ENCODE results near the gene FBXO42. TPM values are rescaled to one million over a fixed set of nuclear protein-coding genes. Genes with fewer than 3 reads are reported as not detected.

The FBXO42 gene
- total and polyA plus RNA-seq, 12 donors, result 12.4 to 26.6 (median 20.5) TPM

DNA sequence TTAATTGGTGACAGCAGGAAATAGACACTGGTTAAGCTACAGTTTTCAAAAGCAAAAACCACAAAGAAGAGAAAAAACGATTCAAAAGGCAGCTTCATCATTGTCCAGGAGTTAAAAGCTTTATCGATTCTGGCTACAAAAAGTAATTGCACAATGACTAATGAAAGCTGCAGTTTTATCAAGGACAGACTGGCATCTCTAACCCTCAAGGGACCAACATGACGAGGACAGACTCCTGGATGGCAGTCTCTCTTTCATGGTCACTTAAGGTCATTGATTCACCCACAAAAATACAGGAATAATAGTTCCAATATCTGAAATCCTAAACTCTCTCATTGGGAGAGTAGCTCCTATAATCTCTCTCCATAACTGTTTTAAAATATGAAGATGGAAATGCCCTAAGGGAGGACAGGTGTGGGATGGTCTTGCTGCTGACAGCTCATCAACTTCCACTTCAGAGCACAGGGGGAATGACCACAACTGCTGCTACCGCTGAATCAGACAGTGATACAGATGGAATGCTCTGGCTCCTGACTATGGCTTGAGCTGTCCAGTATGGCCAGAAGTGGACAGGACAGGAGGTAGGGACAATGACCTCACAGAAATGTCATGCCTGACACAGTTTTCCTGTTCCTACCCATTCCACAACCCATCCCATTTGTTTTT is 97.9 kb downstream of the FBXO42 start:
- H3K4me3 ChIP-seq, result no peak overlapping the region
- 42 to 45% methylated on average over 4 of the region's 4 CpGs for WGBS, 2 donors
- no peaks in the 10 kb centered on the region for H3K27me3 ChIP-seq
- ATAC-seq (peak in 5 of 8 donors; percentile 31 to 76 (median 46)), DNase-seq (no peak)
- intact Hi-C loops (cut with DNase I), result no loop called here
- peaks cover 0 to 88% (median 27%) of the 10 kb centered on the region in 9 donors for H3K36me3 ChIP-seq
- TF ChIP-seq, protein P1, sequence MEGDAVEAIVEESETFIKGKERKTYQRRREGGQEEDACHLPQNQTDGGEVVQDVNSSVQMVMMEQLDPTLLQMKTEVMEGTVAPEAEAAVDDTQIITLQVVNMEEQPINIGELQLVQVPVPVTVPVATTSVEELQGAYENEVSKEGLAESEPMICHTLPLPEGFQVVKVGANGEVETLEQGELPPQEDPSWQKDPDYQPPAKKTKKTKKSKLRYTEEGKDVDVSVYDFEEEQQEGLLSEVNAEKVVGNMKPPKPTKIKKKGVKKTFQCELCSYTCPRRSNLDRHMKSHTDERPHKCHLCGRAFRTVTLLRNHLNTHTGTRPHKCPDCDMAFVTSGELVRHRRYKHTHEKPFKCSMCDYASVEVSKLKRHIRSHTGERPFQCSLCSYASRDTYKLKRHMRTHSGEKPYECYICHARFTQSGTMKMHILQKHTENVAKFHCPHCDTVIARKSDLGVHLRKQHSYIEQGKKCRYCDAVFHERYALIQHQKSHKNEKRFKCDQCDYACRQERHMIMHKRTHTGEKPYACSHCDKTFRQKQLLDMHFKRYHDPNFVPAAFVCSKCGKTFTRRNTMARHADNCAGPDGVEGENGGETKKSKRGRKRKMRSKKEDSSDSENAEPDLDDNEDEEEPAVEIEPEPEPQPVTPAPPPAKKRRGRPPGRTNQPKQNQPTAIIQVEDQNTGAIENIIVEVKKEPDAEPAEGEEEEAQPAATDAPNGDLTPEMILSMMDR (IDR thresholded peaks at IDR 0.05), result no peak
- peak overlapping the region in 4 of 10 donors; percentile 8 to 39 (median 16) for H3K27ac ChIP-seq
- H3K9me3 ChIP-seq, result no peaks in the 10 kb centered on the region
- H3K4me1 ChIP-seq, result peaks cover 17 to 45% (median 34%) of the 10 kb centered on the region in 9 donors

DNA sequence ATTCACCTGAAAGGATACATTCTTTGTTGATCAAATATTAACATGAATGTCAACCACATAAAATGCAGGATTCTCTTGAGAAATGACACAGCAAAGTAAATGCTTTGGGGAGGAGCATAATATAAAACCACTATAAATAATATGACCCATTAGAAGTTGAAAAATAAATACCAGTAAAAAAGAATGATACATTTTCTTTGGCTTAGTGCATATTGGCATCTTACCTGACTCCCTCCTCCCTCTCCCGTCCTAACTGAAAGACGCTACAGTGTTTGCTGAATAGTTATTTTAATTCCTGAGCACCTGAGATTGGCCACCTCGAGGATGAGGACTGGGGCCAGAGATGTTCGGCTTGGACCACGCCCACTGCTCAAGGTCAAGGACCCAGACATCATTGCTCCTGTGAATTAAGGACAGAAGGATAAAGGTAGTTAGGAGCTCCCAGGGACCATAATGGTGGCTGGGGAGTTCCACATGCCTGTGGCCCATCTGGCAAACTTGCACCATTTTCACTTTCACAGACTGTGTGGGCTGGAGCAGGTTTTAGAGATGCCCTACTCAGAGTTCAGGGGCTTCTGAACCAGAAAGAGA is 98.9 kb downstream of the FBXO42 start:
- peak overlapping the region in 4 of 10 donors; percentile 4 to 39 (median 8) for H3K27ac ChIP-seq
- peaks cover 26 to 54% (median 44%) of the 10 kb centered on the region in 9 donors for H3K4me1 ChIP-seq

DNA sequence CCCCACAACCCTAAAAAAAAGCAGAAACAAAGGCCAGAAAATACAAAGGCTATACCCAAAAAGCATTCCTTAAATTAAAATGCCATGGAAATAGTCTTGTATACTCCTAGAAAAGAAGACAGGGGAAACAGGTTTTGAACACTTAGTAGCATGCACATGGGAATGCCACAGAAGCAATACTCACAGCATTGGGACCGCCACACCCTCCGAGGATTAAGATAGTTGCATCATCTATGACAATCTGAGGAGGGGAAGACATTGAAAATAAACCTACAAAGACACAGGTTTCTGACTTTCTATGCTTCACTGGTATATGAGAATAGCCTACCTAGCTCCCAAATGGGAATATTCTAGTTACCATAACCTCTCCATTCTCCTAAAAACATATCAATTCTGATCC is 99.4 kb downstream of the FBXO42 start:
- Histone ChIP-seq H3K4me3 (no peak overlapping the region), H3K36me3 (peaks cover 0 to 77% (median 27%) of the 10 kb centered on the region in 9 donors), H3K9me3 (no peaks in the 10 kb centered on the region), H3K27me3 (no peaks in the 10 kb centered on the region), H3K4me1 (peaks cover 30 to 59% (median 49%) of the 10 kb centered on the region in 9 donors), H3K27ac (no peak overlapping the region)
- DNase-seq, result no peak
- intact Hi-C loops (cut with DNase I), result no loop called here
- TF ChIP-seq, protein P1 (IDR thresholded peaks at IDR 0.05), result no peak
- ATAC-seq, result no peak
- 95 to 97% methylated on average over 2 of the region's 2 CpGs for WGBS, 2 donors

More for the DNA sequence above, 98.9 kb downstream of the FBXO42 start:
- no peaks in the 10 kb centered on the region for H3K27me3 ChIP-seq
- intact Hi-C loops (cut with DNase I), result no loop called here
- no peak for DNase-seq
- ATAC-seq, result no peak
- 78 to 80% methylated on average over 5 of the region's 5 CpGs for WGBS, 2 donors
- peaks cover 0 to 79% (median 27%) of the 10 kb centered on the region in 9 donors for H3K36me3 ChIP-seq
- no peaks in the 10 kb centered on the region for H3K9me3 ChIP-seq
- H3K4me3 ChIP-seq, result no peak overlapping the region
- TF ChIP-seq, protein P1 (IDR thresholded peaks at IDR 0.05), result no peak

DNA sequence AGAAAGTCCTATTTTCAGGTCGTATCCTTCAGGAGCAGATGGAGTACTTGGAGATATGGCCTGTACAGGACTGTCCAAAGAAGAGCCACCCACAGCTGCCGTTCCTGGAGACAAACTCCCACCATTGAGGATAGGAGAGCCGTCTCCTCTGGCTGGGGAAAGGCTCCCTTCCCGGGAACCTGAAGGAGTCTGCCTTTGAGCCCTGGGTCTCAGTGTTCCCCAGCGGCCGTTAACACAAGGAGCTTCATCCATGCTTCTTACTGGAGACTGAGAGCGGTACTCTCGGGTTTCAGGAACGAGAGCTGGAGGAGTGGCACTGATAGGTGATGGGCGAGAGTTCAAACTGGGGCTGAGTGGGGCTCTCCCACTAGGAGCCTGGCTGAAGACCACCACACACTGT is 100.9 kb downstream of the FBXO42 start:
- Histone ChIP-seq H3K27ac (peak overlapping the region in 7 of 10 donors; percentile 16 to 97 (median 78)), H3K27me3 (no peaks in the 10 kb centered on the region), H3K4me1 (peaks cover 33 to 73% (median 62%) of the 10 kb centered on the region in 9 donors), H3K9me3 (no peaks in the 10 kb centered on the region), H3K4me3 (no peak overlapping the region), H3K36me3 (peaks cover 0 to 75% (median 27%) of the 10 kb centered on the region in 9 donors)
- WGBS, 2 donors, result 83 to 84% methylated on average over 10 of the region's 10 CpGs
- ATAC-seq (no peak), DNase-seq (no peak)
- TF ChIP-seq, protein P1 (IDR thresholded peaks at IDR 0.05), result no peak
- intact Hi-C loops (cut with DNase I), result no loop called here

Measured in heart right ventricle (tissue), 16 donors.